CD4-positive, alpha-beta T cell (primary cell): ENCODE results near the gene ETF1. TPM values are rescaled to one million over a fixed set of nuclear protein-coding genes. Genes with fewer than 3 reads are reported as not detected.

Experiments
- ATAC-seq: fragments of 200-7000 bp; cut with Tn5 transposase; one replicate; pipeline ENCODE4 v1.10.0; 2022; ENCODE audit warnings: mild to moderate bottlenecking; ENCODE audit not compliant: poor library complexity
- CTCF ChIA-PET: fragments of 350-600 bp; sonication (Branson Sonifier 250); formaldehyde crosslinking; loops from one replicate; lab custom pipeline; 2021; ENCODE audit warnings: antibody characterized with exemption, inconsistent platforms; lab: Charles Lee
- POLR2A ChIA-PET: fragments of 350-600 bp; sonication (Branson Sonifier 250); formaldehyde crosslinking; loops from one replicate; lab custom pipeline; 2021; ENCODE audit warnings: antibody characterized with exemption, inconsistent platforms; lab: Charles Lee
- DNase-seq, 14 experiments: peaks; one replicate each; pipeline ENCODE4 v3.0.0-alpha.2; 2013 to 2020; ENCODE audit warnings: mixed read lengths in 2 of 14
- H3K27ac ChIP-seq, 2 donors: one replicate each; pipeline versions ENCODE4 v1.5.1 to v1.7.0; 2013; ENCODE audit warnings: low read length in 2 of 2, low read depth in 1 of 2, mild to moderate bottlenecking in 1 of 2
- H3K27me3 ChIP-seq, 2 experiments: 1 replicate in 1 of 2; 2 replicates in 1 of 2; pipeline versions ENCODE4 v1.6.1 to v1.7.0; 2013; ENCODE audit warnings: low read length in 2 of 2, control low read depth in 1 of 2, mild to moderate bottlenecking in 1 of 2, moderate library complexity in 1 of 2; ENCODE audit not compliant: insufficient read depth in 2 of 2, control insufficient read depth in 1 of 2
- H3K36me3 ChIP-seq: one replicate; pipeline ENCODE4 v1.6.1; 2013; ENCODE audit warnings: low read length, control low read depth; ENCODE audit not compliant: insufficient read depth
- H3K4me1 ChIP-seq: one replicate; pipeline ENCODE4 v1.6.1; 2013; ENCODE audit warnings: low read length, control low read depth; ENCODE audit not compliant: insufficient read depth
- H3K4me3 ChIP-seq: one replicate; pipeline ENCODE4 v1.5.1; 2013; ENCODE audit warnings: mild to moderate bottlenecking, low read length, moderate library complexity
- H3K9me3 ChIP-seq, 2 experiments: 1 replicate in 1 of 2; 2 replicates in 1 of 2; pipeline versions ENCODE4 v1.6.1 to v1.7.0; 2013; ENCODE audit warnings: low read length in 2 of 2, mild to moderate bottlenecking in 2 of 2, control low read depth in 1 of 2, moderate library complexity in 1 of 2; ENCODE audit not compliant: control insufficient read depth in 1 of 2, insufficient read depth in 1 of 2
- H3K27ac Mint-ChIP-seq: one replicate; pipeline ENCODE4 v1.8.0; 2020; ENCODE audit warnings: mixed read lengths
- H3K27me3 Mint-ChIP-seq: one replicate; pipeline ENCODE4 v1.8.0; 2021; ENCODE audit warnings: mixed read lengths
- H3K36me3 Mint-ChIP-seq: one replicate; pipeline ENCODE4 v1.8.0; 2021; ENCODE audit warnings: low read depth, mixed read lengths
- H3K4me1 Mint-ChIP-seq: one replicate; pipeline ENCODE4 v1.8.0; 2021; ENCODE audit warnings: low read depth, mixed read lengths
- H3K4me3 Mint-ChIP-seq: one replicate; pipeline ENCODE4 v1.8.0; 2020; ENCODE audit warnings: mild to moderate bottlenecking, mixed read lengths
- H3K9me3 Mint-ChIP-seq: one replicate; pipeline ENCODE4 v1.8.0; 2020; ENCODE audit warnings: mixed read lengths
- CTCF ChIP-seq: fragments of 200-600 bp; IDR thresholded peaks from one replicate; pipeline ENCODE4 v1.8.0; 2022; ENCODE audit warnings: antibody characterized with exemption, mild to moderate bottlenecking
- intact Hi-C, 2 experiments: fragments of 100-400 bp; cut with DNase I in 1 of 2; cut with micrococcal nuclease in 1 of 2; formaldehyde crosslinking; loops; one replicate each; pipeline versions ENCODE4 v1.15.1 to v1.9.0; 2023 to 2025; cut with DNase I, micrococcal nuclease
- total RNA-seq, 174 experiments: library from RNA in 2 of 174; stranded (reverse) in 2 of 174; gene quantifications; one replicate each; pipeline ENCODE4 v1.2.3 and lab custom pipeline; 2021 to 2026

ETF1 gene
- total RNA-seq, 2 experiments from 2014 or later = 178 to 187 TPM

- ChIA-PET POLR2A (no interaction called here), CTCF (no interaction called here)
- DNase-seq (no peak), ATAC-seq (no peak)
- peaks cover 20% of the 10 kb centered on the region for H3K4me1 ChIP-seq
- no peak overlapping the region for H3K27ac ChIP-seq
- Mint-ChIP-seq H3K9me3 (no peaks in the 10 kb centered on the region), H3K36me3 (peaks cover 96% of the 10 kb centered on the region), H3K27ac (no peak overlapping the region), H3K4me1 (peaks cover 35% of the 10 kb centered on the region), H3K27me3 (no peaks in the 10 kb centered on the region), H3K4me3 (no peak overlapping the region)
- H3K27me3 ChIP-seq = no peaks in the 10 kb centered on the region
- no peak overlapping the region for H3K4me3 ChIP-seq
- no peaks in the 10 kb centered on the region for H3K9me3 ChIP-seq
- intact Hi-C loops = no loop called here
- no peak for TF ChIP-seq CTCF
- H3K36me3 ChIP-seq = peaks cover 93% of the 10 kb centered on the region
These were observed 17.9 kb upstream of the ETF1 start for GRCh38 chr5:138560971-138561370.

GRCh38 chr5:138559937-138560336, 16.9 kb upstream of the ETF1 start:
- Histone ChIP-seq H3K27me3 (no peaks in the 10 kb centered on the region), H3K4me1 (peaks cover 10% of the 10 kb centered on the region), H3K4me3 (no peak overlapping the region), H3K9me3 (no peaks in the 10 kb centered on the region), H3K36me3 (peaks cover 93% of the 10 kb centered on the region), H3K27ac (no peak overlapping the region)
- CTCF ChIA-PET = interaction anchor here (1.1 to 1.5 kb wide), 2 partner anchors 12 to 19 kb away, joined by 3 to 6 read pairs; no protein-coding TSS in a partner anchor
- intact Hi-C loops = no loop called here
- no peak for ATAC-seq
- H3K27me3 Mint-ChIP-seq = no peaks in the 10 kb centered on the region
- no peaks in the 10 kb centered on the region for H3K9me3 Mint-ChIP-seq
- H3K27ac Mint-ChIP-seq = peak overlapping the region; percentile 9
- peaks cover 96% of the 10 kb centered on the region for H3K36me3 Mint-ChIP-seq
- POLR2A ChIA-PET = interaction anchor here (1.4 kb wide), 1 partner anchor 16 kb away, joined by 5 read pairs; the partner anchor contains the start of gene HSPA9
- no peak overlapping the region for H3K4me3 Mint-ChIP-seq
- DNase-seq = no peak
- no peak for TF ChIP-seq CTCF
- peaks cover 28% of the 10 kb centered on the region for H3K4me1 Mint-ChIP-seq

- ATAC-seq (no peak), DNase-seq (no peak)
- Mint-ChIP-seq H3K4me1 (peaks cover 11% of the 10 kb centered on the region), H3K27me3 (no peaks in the 10 kb centered on the region), H3K27ac (peak overlapping the region; percentile 30), H3K4me3 (no peak overlapping the region), H3K36me3 (peaks cover 89% of the 10 kb centered on the region), H3K9me3 (no peaks in the 10 kb centered on the region)
- intact Hi-C loops = no loop called here
- POLR2A ChIA-PET = no interaction called here
- Histone ChIP-seq H3K4me3 (no peak overlapping the region), H3K4me1 (no peaks in the 10 kb centered on the region), H3K9me3 (no peaks in the 10 kb centered on the region), H3K36me3 (peaks cover 85% of the 10 kb centered on the region), H3K27me3 (no peaks in the 10 kb centered on the region), H3K27ac (peak overlapping the region in 1 of 2 donors; percentile 29)
- CTCF ChIA-PET = interaction anchor here (1.1 kb wide), 1 partner anchor 10 kb away, joined by 4 read pairs; no protein-coding TSS in a partner anchor
- no peak for TF ChIP-seq CTCF
These were observed 14.6 kb upstream of the ETF1 start for GRCh38 chr5:138557677-138558076.
